NT2/D1 (cell line): Measurements from ENCODE around the gene HCN4.

ENCODE experiments used
- DNase-seq: peaks from one replicate; pipeline ENCODE4 v3.0.0-alpha.2; 2011; ENCODE audit warnings: low read depth, low spot score
- H3K27me3 ChIP-seq: 2 replicates; pipeline ENCODE4 v1.6.0; 2011; ENCODE audit warnings: mild to moderate bottlenecking; ENCODE audit not compliant: insufficient read length, insufficient read depth
- H3K36me3 ChIP-seq: 2 replicates; pipeline ENCODE4 v1.6.1; 2011; ENCODE audit warnings: mild to moderate bottlenecking, low read length, mixed read lengths; ENCODE audit not compliant: insufficient read depth, insufficient read length
- H3K4me1 ChIP-seq: 2 replicates; pipeline ENCODE4 v1.5.1; 2011; ENCODE audit not compliant: insufficient read depth, insufficient read length
- H3K4me3 ChIP-seq: 2 replicates; pipeline ENCODE4 v1.5.1; 2011; ENCODE audit warnings: low read depth; ENCODE audit not compliant: insufficient read length
- H3K9ac ChIP-seq: 2 replicates; pipeline ENCODE4 v1.6.0; 2011; ENCODE audit warnings: low read depth; ENCODE audit not compliant: insufficient read length
- H3K9me3 ChIP-seq: 2 replicates; pipeline ENCODE4 v1.5.1; 2011; ENCODE audit warnings: mild to moderate bottlenecking, low read length; ENCODE audit not compliant: insufficient read depth
- SUZ12 ChIP-seq: IDR thresholded peaks from 2 replicates; pipeline ENCODE4 v1.6.1; 2011; ENCODE audit not compliant: insufficient read length, insufficient read depth; ENCODE audit errors: extremely low read depth
- YY1 ChIP-seq: IDR thresholded peaks from 2 replicates; pipeline ENCODE4 v1.6.1; 2011; ENCODE audit not compliant: insufficient read length, insufficient read depth
- ZNF274 ChIP-seq: IDR thresholded peaks from 2 replicates; pipeline ENCODE4 v1.6.1; 2011; ENCODE audit warnings: mild to moderate bottlenecking, low read depth, low read length

The HCN4 gene

DNA sequence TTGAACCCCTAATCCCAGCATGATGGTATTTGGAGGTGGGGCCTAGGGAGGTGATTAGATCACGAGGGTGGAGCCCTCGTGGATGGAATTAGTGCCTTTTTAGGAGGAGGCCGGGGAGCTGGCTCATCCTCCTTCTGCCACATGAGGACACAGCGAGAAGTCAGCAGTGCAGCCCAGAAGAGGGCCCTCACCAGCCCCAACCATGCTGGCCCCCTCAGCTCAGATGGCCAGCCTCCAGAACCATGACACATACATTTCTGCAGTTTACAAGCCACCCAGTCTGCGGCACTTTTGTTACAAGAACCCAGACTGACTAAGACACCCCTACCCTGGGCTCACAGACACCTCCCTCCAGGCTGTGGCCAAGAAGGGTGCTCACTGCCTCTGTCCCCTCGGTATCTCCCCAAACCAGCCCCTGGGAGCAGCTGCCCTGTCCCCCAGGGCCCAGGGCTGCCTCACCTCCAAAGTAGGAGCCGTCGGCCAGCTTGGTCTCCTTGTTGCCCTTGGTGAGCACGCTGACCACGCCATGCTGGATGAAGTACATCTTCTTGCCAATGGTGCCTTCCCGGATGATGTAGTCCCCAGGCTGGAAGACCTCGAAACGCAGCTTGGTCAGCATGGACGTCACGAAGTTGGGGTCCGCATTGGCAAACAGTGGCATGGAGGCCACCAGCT lies 44.1 kb downstream of the HCN4 start:
- Histone ChIP-seq H3K9me3 (no peaks in the 10 kb centered on the region), H3K4me3 (no peak overlapping the region), H3K27me3 (no peaks in the 10 kb centered on the region), H3K36me3 (peaks cover 67% of the 10 kb centered on the region), H3K9ac (no peak overlapping the region), H3K4me1 (peaks cover 4% of the 10 kb centered on the region)
- TF ChIP-seq SUZ12 (no peak), ZNF274 (no peak)
- DNase-seq: no peak

DNA sequence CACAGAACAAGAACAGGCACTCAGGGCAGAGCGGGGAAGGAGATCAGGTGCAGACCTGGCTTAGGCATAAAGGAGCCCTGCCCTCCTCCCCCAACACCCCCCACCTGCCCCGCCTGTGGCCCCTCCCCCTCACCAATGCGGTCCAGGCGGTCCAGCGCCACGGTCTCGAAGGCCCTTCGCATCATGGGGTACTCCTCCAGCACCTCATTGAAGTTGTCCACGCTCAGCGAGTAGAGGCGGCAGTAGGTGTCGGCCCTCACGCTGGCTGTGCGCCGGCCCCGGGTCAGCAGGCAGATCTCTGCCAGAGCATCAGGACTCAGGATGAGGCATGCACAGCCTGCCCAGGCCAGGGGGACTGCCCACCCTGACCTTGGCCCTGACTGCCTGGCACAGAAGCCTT lies 44.8 kb downstream of the HCN4 start:
- TF ChIP-seq SUZ12: no peak
- no peak for DNase-seq

DNA sequence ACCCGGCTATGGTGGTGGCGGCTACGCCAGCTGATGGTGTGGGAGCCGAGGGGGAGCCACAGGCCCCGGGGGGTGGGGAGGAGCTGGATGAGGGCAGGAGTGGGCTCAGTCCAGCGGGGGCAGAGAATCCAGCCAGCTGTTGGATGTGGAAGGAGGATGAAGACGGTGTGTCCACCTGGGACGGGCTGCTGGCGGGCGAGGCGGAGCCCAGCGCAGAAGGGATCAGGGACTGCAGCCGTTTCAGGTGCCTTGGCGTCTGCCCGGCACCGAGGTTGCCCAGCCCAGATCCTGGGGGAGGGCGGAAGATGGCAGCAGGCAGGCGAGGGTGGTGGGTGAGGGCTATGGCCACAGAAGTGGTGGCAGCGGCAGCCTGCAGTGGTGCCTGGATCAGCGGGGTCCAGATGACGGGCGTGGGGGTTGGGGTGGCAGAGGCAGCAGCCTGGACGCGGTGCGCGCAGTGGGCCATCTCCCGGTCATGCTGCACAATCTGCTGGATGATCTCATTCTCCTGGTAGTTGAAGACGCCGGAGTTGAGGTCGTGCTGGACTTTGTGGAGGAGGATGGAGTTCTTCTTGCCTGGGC lies 45.3 kb downstream of the HCN4 start:
- Histone ChIP-seq H3K36me3 (peaks cover 56% of the 10 kb centered on the region), H3K9ac (no peak overlapping the region), H3K27me3 (peaks cover 10% of the 10 kb centered on the region), H3K4me1 (peaks cover 6% of the 10 kb centered on the region), H3K9me3 (no peaks in the 10 kb centered on the region), H3K4me3 (no peak overlapping the region)
- TF ChIP-seq ZNF274 (no peak), YY1 (no peak), SUZ12 (no peak)
- DNase-seq: no peak

More for the DNA sequence above, 44.8 kb downstream of the HCN4 start:
- no peaks in the 10 kb centered on the region for H3K9me3 ChIP-seq
- no peak overlapping the region for H3K9ac ChIP-seq
- H3K36me3 ChIP-seq: peaks cover 60% of the 10 kb centered on the region
- peaks cover 5% of the 10 kb centered on the region for H3K27me3 ChIP-seq
- peaks cover 6% of the 10 kb centered on the region for H3K4me1 ChIP-seq
- H3K4me3 ChIP-seq: no peak overlapping the region

DNA sequence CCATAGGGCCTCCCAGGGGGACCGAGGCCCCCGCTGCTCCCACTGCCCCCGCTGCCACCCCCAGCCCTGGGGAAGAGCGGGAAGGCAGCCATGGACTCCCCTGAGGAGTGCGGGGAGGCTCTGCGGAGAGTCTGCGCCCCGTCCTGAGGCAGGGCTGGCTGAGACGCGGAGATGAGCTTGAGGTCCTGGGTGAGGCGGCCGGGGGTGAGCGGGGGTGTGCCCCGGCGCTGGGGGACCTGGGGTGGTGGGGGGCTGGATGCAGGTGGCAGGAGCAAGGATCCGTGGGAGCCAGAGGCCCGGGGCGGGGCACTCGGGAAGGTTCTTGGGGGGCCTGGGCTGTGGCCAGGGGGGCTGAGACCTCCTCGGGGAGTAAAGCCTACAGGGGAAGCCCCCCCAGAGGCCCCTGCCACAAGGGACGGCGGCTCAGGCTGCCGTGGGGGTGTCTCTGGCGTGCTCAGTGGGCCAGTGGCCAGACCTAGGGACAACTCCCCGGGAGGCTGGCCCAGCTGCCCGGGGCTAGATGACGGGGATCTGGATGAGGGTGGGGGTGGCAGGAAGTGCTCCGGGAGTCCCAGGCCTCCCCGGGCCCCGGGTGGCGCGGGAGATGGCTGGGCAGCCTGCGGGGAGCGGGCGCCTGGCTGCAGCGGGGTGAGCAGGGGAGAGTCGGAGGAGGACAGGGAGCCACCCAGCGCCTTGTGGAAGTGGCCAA lies 45.9 kb downstream of the HCN4 start:
- H3K4me3 ChIP-seq: no peak overlapping the region
- H3K9me3 ChIP-seq: no peaks in the 10 kb centered on the region
- H3K36me3 ChIP-seq: peaks cover 49% of the 10 kb centered on the region
- H3K27me3 ChIP-seq: peaks cover 13% of the 10 kb centered on the region
- TF ChIP-seq SUZ12 (no peak), ZNF274 (no peak), YY1 (no peak)
- peaks cover 9% of the 10 kb centered on the region for H3K4me1 ChIP-seq
- no peak overlapping the region for H3K9ac ChIP-seq
- no peak for DNase-seq

DNA sequence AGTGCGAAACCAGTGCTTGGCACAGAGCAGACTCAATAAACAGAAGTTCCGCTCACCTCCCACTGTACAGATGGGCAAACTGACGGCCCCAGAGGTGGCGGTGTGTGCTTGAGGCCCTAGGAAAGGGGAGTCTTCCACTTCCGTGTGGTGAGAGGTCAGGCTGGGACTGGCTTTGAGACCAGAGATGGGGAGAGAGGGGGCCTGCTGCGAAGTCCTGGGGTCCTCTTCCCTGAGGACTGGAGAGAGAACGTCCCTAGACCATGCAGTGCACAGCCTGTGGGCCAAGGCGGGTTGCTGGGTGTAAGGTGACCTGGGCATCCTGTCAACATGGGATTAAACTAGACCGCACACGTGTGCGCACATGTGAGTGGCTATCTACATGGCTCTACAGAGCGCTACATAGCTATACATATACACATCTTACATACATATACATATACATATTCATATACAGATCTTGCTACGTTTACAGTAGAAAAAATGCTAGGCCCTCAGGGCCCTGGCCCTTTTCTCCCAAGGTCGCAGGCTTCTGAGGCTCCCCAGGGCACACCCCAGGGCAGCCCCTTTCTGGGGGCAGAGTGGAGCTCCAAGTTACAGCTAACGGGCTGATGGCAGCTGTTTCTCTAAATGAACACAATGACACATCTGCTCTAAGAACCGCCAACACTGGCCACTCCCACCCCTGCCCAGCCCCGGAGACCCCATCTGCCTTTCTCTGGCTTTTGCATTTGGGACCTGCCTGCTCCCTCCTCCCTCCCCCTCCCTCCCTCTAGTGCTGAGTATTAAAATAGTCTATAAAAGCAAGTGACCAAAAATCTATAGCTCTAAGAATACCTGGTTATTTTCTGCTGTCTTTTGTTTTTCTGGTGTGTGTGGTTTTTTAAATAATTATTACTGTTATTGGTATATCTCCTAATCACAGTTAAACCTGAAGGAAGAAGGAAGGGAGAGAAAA lies 47.0 kb downstream of the HCN4 start:
- peaks cover 43% of the 10 kb centered on the region for H3K36me3 ChIP-seq
- no peaks in the 10 kb centered on the region for H3K9me3 ChIP-seq
- DNase-seq: no peak
- no peak overlapping the region for H3K9ac ChIP-seq
- H3K4me3 ChIP-seq: no peak overlapping the region
- TF ChIP-seq ZNF274 (no peak), YY1 (no peak), SUZ12 (no peak)
- H3K27me3 ChIP-seq: peaks cover 16% of the 10 kb centered on the region
- peaks cover 11% of the 10 kb centered on the region for H3K4me1 ChIP-seq

DNA sequence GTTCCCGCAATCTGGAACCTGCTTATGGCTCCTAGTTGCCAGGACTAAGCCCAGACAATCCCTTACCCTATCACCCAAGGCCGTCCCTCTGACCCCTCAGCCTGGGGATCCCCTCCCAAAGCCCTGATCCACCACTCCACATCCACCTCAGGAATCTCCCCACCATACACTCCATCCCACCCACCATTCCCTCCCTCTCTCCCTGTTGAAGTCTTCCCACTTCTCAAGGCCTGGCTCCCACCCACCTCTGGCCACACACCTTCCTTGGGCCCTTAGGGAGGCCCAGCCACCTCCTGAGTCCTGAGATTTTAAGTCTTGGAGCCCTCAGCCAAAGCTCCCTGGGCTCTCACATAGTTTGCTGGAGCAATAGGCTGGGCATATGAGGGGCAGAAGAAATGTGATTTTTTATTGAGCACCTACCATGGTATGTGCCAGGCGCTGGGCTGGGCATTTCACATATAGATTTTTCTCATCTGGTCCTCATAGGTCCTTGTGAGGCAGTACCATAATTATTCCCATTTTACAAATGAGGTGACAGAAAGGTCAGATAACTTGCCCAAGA lies 48.1 kb downstream of the HCN4 start:
- no peak overlapping the region for H3K9ac ChIP-seq
- no peaks in the 10 kb centered on the region for H3K9me3 ChIP-seq
- peaks cover 16% of the 10 kb centered on the region for H3K27me3 ChIP-seq
- H3K36me3 ChIP-seq: peaks cover 35% of the 10 kb centered on the region
- TF ChIP-seq ZNF274 (no peak), SUZ12 (no peak), YY1 (no peak)
- no peak for DNase-seq
- peaks cover 10% of the 10 kb centered on the region for H3K4me1 ChIP-seq
- no peak overlapping the region for H3K4me3 ChIP-seq
